HCT116 (cell line): ENCODE results near the gene CTU2. TPM values are rescaled to one million over a fixed set of nuclear protein-coding genes. Genes with fewer than 3 reads are reported as not detected.
A peak's percentile ranks its signal among the peaks of the same experiment; 100 is the strongest.

Experiments
- ATAC-seq: fragments of 200-7000 bp; cut with Tn5 transposase; 2 replicates; pipeline ENCODE4 v1.9.1; 2020; ENCODE audit warnings: mild to moderate bottlenecking, moderate library complexity
- BruUV-seq: library from RNA; stranded (reverse); fragments of 400-500 nt; replicated peaks from 2 replicates; lab custom pipeline; 2021; lab: Mats Ljungman, UMichigan
- CTCF ChIA-PET: fragments of 300-600 bp; sonication (Branson Sonifier 250); formaldehyde crosslinking; loops from one replicate; lab custom pipeline; 2021; ENCODE audit warnings: antibody characterized with exemption; lab: Charles Lee
- POLR2A ChIA-PET: fragments of 300-600, 350-600 bp; sonication (Branson Sonifier 250); formaldehyde crosslinking; loops from one replicate; lab custom pipeline; 2021; ENCODE audit warnings: antibody characterized with exemption; lab: Charles Lee
- RAD21 ChIA-PET, 2 experiments: fragments of 300-600 bp; sonication (Branson Sonifier 250); formaldehyde crosslinking; loops; one replicate each; lab custom pipeline; 2023; ENCODE audit warnings: low total read pairs in 2 of 2; ENCODE audit not compliant: uncharacterized antibody in 2 of 2, unreplicated experiment in 2 of 2, low non-redundant PET in 1 of 2; lab: Charles Lee
- DNase-seq: peaks from one replicate; pipeline ENCODE4 v3.0.0-alpha.2; 2010; ENCODE audit warnings: low read depth, low spot score
- H2AFZ ChIP-seq: fragments of 200-600 bp; shearing (Covaris generic), sonication (generic); 2 replicates; pipeline ENCODE4 v1.6.1; 2017; ENCODE audit warnings: low read depth, mixed run types, mixed read lengths, antibody characterized with exemption, low read length; ENCODE audit not compliant: poor library complexity, severe bottlenecking
- H3K27ac ChIP-seq: 2 replicates; pipeline ENCODE4 v1.5.1; 2012; ENCODE audit warnings: low read depth, low read length
- H3K27me3 ChIP-seq: fragments of 200-600 bp; sonication (generic); 2 replicates; pipeline ENCODE4 v1.6.1; 2016; ENCODE audit warnings: mixed run types, low read length, mixed read lengths; ENCODE audit not compliant: insufficient read depth
- H3K36me3 ChIP-seq, 2 experiments: fragments of 200-500 bp in 1 of 2; fragments of 200-600 bp in 1 of 2; sonication (Bioruptor generic) in 1 of 2; sonication (generic) in 1 of 2; 2 replicates each; pipeline versions ENCODE4 v1.5.1 to v1.6.1; 2014 to 2016; ENCODE audit warnings: low read length in 2 of 2, inconsistent platforms in 1 of 2, mixed read lengths in 1 of 2, mixed run types in 1 of 2; ENCODE audit not compliant: insufficient read depth in 2 of 2, control insufficient read depth in 1 of 2
- H3K4me1 ChIP-seq, 2 experiments: fragments of 200-600 bp in 1 of 2; sonication (generic) in 1 of 2; 2 replicates each; pipeline versions ENCODE4 v1.5.1 to v1.6.1; 2012 to 2017; ENCODE audit warnings: low read length in 2 of 2, inconsistent platforms in 1 of 2, mild to moderate bottlenecking in 1 of 2, mixed read lengths in 1 of 2, mixed run types in 1 of 2, moderate library complexity in 1 of 2; ENCODE audit not compliant: insufficient read depth in 2 of 2, control insufficient read depth in 1 of 2
- H3K4me2 ChIP-seq: fragments of 200-600 bp; sonication (generic); 2 replicates; pipeline ENCODE4 v1.6.1; 2017; ENCODE audit warnings: mixed run types, low read length, mixed read lengths
- H3K4me3 ChIP-seq, 2 experiments: fragments of 200-600 bp in 1 of 2; sonication (generic) in 1 of 2; replicated peaks in 1 of 2; 2 replicates each; pipeline ENCODE4 v1.5.1; 2011 to 2016; ENCODE audit warnings: low read length in 2 of 2, control low read depth in 1 of 2, low read depth in 1 of 2, mild to moderate bottlenecking in 1 of 2, mixed read lengths in 1 of 2, mixed run types in 1 of 2
- H3K79me2 ChIP-seq: fragments of 200-600 bp; sonication (generic); 2 replicates; pipeline ENCODE4 v1.6.1; 2017; ENCODE audit warnings: mild to moderate bottlenecking, mixed run types, low read length, moderate library complexity, mixed read lengths; ENCODE audit not compliant: insufficient read depth
- H3K9ac ChIP-seq: fragments of 200-600 bp; sonication (generic); 2 replicates; pipeline ENCODE4 v1.6.1; 2016; ENCODE audit warnings: low read length, mixed read lengths
- H3K9me2 ChIP-seq: fragments of 200-600 bp; sonication (generic), shearing (Covaris generic); 2 replicates; pipeline ENCODE4 v1.6.1; 2017; ENCODE audit warnings: mixed run types, mild to moderate bottlenecking, moderate library complexity; ENCODE audit not compliant: insufficient read depth
- H3K9me3 ChIP-seq, 2 experiments: fragments of 200-500 bp in 1 of 2; fragments of 200-600 bp in 1 of 2; sonication (Bioruptor generic) in 1 of 2; sonication (generic) in 1 of 2; 2 replicates each; pipeline ENCODE4 v1.6.1; 2014 to 2017; ENCODE audit warnings: low read length in 2 of 2, mixed read lengths in 2 of 2, inconsistent platforms in 1 of 2, low read depth in 1 of 2, mild to moderate bottlenecking in 1 of 2, mixed run types in 1 of 2, moderate library complexity in 1 of 2; ENCODE audit not compliant: control insufficient read depth in 1 of 2, insufficient read depth in 1 of 2
- H4K20me1 ChIP-seq: fragments of 200-600 bp; sonication (generic), shearing (Covaris generic); 2 replicates; pipeline ENCODE4 v1.6.1; 2017; ENCODE audit warnings: mixed run types, mild to moderate bottlenecking, moderate library complexity; ENCODE audit not compliant: insufficient read depth
- CBX3 ChIP-seq: IDR thresholded peaks from 2 replicates; pipeline ENCODE4 v1.6.1; 2012; ENCODE audit warnings: low read depth
- CTCF ChIP-seq, 3 experiments: fragments of 200-600 bp in 1 of 3; sonication (generic) in 1 of 3; IDR thresholded peaks in 2 of 3; conservative IDR thresholded peaks in 1 of 3; 2 replicates each; pipeline ENCODE4 v1.5.1; 2012 to 2017; ENCODE audit warnings: low read depth in 2 of 3, low read length in 2 of 3, antibody characterized with exemption in 1 of 3, borderline replicate concordance in 1 of 3, control low read depth in 1 of 3, mild to moderate bottlenecking in 1 of 3, mixed read lengths in 1 of 3, mixed run types in 1 of 3, moderate library complexity in 1 of 3; ENCODE audit not compliant: insufficient read depth in 1 of 3
- ELF1 ChIP-seq: IDR thresholded peaks from 2 replicates; pipeline ENCODE4 v1.6.1; 2012; ENCODE audit warnings: low read depth, borderline replicate concordance
- EZH2 ChIP-seq: fragments of 200-600 bp; sonication (generic); IDR thresholded peaks from 2 replicates; pipeline ENCODE4 v1.6.1; 2017; ENCODE audit warnings: antibody characterized with exemption, mixed run types
- EZH2phosphoT487 ChIP-seq: fragments of 200-600 bp; IDR thresholded peaks from 2 replicates; pipeline ENCODE4 v1.6.1; 2018; ENCODE audit warnings: antibody characterized with exemption, borderline replicate concordance
- FOSL1 ChIP-seq: IDR thresholded peaks from 2 replicates; pipeline ENCODE4 v1.6.1; 2012; ENCODE audit warnings: low read depth
- JUND ChIP-seq: IDR thresholded peaks from 2 replicates; pipeline ENCODE4 v1.6.1; 2012
- MAX ChIP-seq: IDR thresholded peaks from 2 replicates; pipeline ENCODE4 v1.6.1; 2012
- POLR2A ChIP-seq: IDR thresholded peaks from 2 replicates; pipeline ENCODE4 v1.7.0; 2011; ENCODE audit warnings: borderline replicate concordance; ENCODE audit not compliant: insufficient read depth, insufficient read length; ENCODE audit errors: extremely low read depth
- RAD21 ChIP-seq: IDR thresholded peaks from 2 replicates; pipeline ENCODE4 v1.6.1; 2012; ENCODE audit warnings: low read depth, mild to moderate bottlenecking
- REST ChIP-seq: IDR thresholded peaks from 2 replicates; pipeline ENCODE4 v1.6.1; 2012; ENCODE audit warnings: low read depth
- SIN3A ChIP-seq: IDR thresholded peaks from 2 replicates; pipeline ENCODE4 v1.6.1; 2012; ENCODE audit warnings: low read depth
- SRF ChIP-seq: IDR thresholded peaks from 2 replicates; pipeline ENCODE4 v1.6.1; 2012; ENCODE audit warnings: low read depth
- TCF7L2 ChIP-seq: IDR thresholded peaks from 2 replicates; pipeline ENCODE4 v1.7.0; 2011; ENCODE audit warnings: borderline replicate concordance, inconsistent platforms; ENCODE audit not compliant: insufficient read depth, insufficient read length; ENCODE audit errors: extremely low read depth
- YY1 ChIP-seq: IDR thresholded peaks from 2 replicates; pipeline ENCODE4 v1.6.1; 2011; ENCODE audit warnings: low read length, low read depth, moderate library complexity, mild to moderate bottlenecking; ENCODE audit not compliant: insufficient replicate concordance; ENCODE audit errors: extremely low read depth
- ZNF274 ChIP-seq: fragments of 200-500 bp; sonication (Bioruptor generic); IDR thresholded peaks from 2 replicates; pipeline ENCODE4 v1.6.1; 2014; ENCODE audit warnings: mild to moderate bottlenecking, low read depth, low read length, inconsistent platforms
- intact Hi-C: fragments of 100-400 bp; cut with micrococcal nuclease; formaldehyde crosslinking; loops from 2 replicates; pipeline ENCODE4 v1.10.0; 2022
- total RNA-seq: library from RNA; stranded (reverse); gene quantifications from one replicate; pipeline ENCODE4 v1.2.1, GENCODE V29; 2021; ENCODE audit not compliant: unreplicated experiment

CTU2 gene
- total RNA-seq, 1 experiment from 2014 or later = 71.3 TPM

DNA sequence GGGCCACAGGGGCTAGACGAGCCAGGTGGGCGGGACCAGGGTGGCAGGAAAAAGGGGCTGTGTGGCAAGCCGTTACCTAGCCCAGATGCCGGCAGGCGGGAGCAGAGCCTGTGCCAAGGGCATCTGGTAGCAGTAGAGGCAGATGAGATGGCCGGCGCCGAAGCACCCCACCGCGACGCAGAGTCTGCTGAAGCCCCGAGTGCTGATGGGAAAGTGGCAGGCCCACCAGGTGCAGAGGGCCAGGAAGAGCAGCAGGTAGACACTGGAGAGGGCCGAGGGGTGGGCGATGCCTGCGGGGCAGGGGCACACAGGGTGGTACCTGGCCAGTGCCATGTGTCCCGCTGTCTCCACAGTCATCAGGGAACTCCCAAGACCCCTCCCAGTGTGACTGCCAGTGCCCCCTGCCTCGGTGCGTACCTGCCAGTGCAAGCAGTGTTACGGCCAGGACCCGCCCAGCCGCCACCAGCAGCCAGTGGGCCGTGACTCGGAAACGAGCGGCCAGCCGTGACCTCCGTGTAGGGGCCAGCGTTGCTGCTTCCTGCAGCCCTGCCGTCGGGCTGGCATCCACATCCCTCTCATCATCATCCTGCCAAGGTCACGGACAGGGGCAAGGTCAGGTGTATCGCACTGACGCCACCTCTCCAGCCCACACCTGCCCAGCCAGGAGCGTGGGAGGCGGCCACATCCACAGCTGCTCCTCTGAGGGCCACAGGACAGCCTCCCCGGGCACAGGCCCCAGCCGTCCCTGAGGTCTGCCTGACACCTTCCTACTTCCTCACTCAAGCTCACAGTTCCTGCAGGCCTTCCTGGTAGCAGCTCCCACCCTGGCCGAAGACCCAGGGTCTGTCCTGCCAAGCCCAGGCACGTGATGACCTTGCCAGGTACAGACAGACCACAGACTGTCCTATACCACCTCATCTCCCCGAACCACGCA is 32.1 kb downstream of the CTU2 start:
- Histone ChIP-seq H3K36me3 (peaks cover 19 to 60% of the 10 kb centered on the region in 2 experiments; a peak in 3 of 4 replicates), H3K79me2 (peaks cover 30% of the 10 kb centered on the region), H3K4me3 (no peak overlapping the region), H3K27ac (peak overlapping the region; percentile 58; the same call in 1 of the 2 replicates), H3K9me3 (no peaks in the 10 kb centered on the region), H3K4me1 (peaks cover 0 to 8% of the 10 kb centered on the region in 2 experiments; a peak in 1 of 4 replicates), H3K9ac (no peak overlapping the region), H3K9me2 (no peaks in the 10 kb centered on the region), H2AFZ (no peak overlapping the region), H3K4me2 (no peak overlapping the region), H4K20me1 (peaks cover 2% of the 10 kb centered on the region; the same call in 1 of the 2 replicates), H3K27me3 (no peaks in the 10 kb centered on the region)
- ChIA-PET RAD21 (interaction anchor here in 1 of 2 experiments (1.0 kb wide), 1 partner anchor 47 kb away, joined by 4 read pairs; the partner anchor contains the start of gene PIEZO1), POLR2A (interaction anchor here (1.2 kb wide), 1 partner anchor 73 kb away, joined by 3 read pairs; the partner anchor contains the start of gene APRT), CTCF (interaction anchor here (0.7 to 2.2 kb wide), 14 partner anchors 10 to 968 kb away, joined by 3 to 59 read pairs (median 8); partner anchors contain the start of genes APRT, PIEZO1 and ZNF778)
- DNase-seq (no peak), ATAC-seq (no peak)
- intact Hi-C loops = loop anchor here (5.0 kb wide), 2 partner anchors 64 to 479 kb away; partner anchors contain the start of genes CDT1 and ZNF778
- BruUV-seq = no TSS peak
- TF ChIP-seq YY1 (no peak), ZNF274 (no peak), POLR2A (no peak), EZH2phosphoT487 (no peak), SRF (no peak), EZH2 (no peak), CBX3 (no peak), REST (no peak), FOSL1 (no peak), MAX (no peak), TCF7L2 (no peak), CTCF (IDR thresholded peaks at IDR 0.05 in 2 of 3, conservative IDR thresholded peaks at IDR 0.05 in 1 of 3; ENCODE audit: borderline replicate concordance in 1 of 3, insufficient read depth in 1 of 3, low read depth in 2 of 3, low read length in 2 of 3) (no peak), ELF1 (no peak), SIN3A (no peak), JUND (no peak), RAD21 (no peak)
